Activated T-helper 1 cell treated with anti-CD3 and anti-CD28 coated beads, Interleukin-2, amount 50 U/mL, for 16 hours (primary cell): ENCODE results near the gene CHN2.

Experiments
- DNase-seq, 2 donors: peaks; one replicate each; pipeline ENCODE4 v3.0.0-alpha.2; 2020; ENCODE audit warnings: low read depth in 1 of 2, low spot score in 1 of 2

Gene CHN2

DNA sequence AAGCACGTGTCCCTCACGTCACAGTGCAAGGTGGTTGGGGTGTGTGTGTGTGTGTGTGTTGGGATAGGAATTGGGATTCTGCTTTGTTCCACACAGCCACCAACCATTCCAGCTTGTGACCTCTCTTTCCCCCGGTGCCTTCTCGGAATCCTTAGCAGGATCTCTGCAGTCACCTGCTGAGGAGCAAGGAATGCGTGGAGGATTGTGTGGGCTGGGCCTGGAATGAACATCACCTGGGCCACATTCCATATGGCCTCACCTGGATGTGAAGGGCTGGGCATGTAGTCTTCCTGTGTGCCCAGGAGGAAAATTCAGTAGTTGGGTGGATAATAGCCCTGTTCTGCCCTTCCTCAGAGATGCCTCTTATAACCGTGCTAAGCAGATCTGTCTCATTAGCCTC lies 113.8 kb downstream of the CHN2 start:
- DNase-seq, result no peak

GRCh38 chr7:29309041-29309854 lies 114.7 kb downstream of the CHN2 start:
- no peak for DNase-seq

GRCh38 chr7:29310625-29311024 lies 116.0 kb downstream of the CHN2 start:
- DNase-seq, result no peak

DNA sequence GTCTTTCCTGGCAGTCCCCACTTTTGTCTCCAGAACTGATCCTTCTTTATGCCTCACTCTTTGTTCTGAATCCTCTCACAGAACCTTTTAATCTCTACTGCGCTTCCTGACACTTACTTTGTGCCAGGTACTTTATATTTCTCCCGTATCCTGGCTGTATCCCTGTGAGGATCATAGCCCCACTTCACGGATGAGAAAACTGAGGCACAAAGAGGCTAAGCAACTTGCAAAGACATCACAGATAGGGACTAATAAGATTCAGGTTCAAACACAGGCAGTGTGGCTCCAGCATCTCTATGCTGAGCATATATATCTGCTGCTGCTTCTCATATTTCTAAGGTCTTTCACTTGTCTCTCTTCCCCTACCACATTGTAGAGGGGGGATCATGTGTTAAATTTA lies 116.7 kb downstream of the CHN2 start:
- no peak for DNase-seq

DNA sequence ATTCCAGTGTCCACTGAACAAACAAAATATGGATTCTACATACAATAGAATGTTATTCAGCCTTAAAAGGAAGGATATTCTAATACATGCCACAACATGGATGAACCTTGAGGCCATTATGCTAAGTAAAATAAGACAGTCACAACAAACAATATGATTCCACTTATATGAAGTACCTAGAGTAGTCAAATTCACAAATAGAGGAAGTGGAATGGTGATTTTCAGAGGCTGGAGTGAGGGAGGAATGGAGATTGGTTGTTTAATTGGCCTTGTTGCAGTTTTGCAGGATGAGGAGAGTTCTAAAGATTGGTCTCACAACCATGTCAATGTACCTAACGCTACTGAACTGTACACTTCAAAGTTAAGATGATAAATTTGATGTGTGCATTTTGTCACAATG lies 119.6 kb downstream of the CHN2 start:
- no peak for DNase-seq

DNA sequence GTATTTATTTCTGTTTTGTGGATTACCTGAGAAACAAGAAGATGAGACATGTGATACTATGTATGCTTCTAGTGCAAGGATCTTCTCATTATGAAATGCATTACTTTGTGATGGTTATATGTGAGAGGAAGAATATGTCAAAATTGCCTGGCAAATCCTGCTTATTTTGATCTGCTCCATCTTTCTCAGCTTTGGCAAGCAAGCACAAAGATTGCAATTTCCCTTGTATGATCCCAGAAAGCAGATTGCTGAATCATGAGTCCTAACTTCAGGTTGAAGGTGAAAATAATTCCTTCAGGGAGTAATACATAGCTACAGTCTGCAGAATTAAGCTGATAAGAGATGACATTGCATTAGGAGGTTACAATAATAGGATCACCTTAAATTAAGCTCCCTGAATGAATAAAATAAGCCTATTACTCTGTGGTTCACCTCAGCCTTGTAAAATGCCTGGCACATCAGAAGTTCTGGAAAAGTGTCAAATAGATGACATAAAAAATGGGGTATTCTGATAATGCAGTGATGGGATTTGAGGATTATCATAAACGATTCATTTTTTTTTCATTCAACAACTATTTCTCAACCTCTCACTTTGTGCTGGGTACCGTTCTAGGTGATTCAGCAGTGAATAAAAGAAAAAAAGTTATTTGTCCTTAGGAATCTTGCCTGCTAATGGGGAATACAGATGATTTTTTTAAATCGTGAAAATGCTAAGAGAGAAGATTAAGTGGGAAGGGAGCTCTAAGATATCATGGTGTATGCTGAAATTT lies 120.7 kb downstream of the CHN2 start:
- DNase-seq, result no peak

GRCh38 chr7:29315892-29316270 lies 121.3 kb downstream of the CHN2 start:
- no peak for DNase-seq

DNA sequence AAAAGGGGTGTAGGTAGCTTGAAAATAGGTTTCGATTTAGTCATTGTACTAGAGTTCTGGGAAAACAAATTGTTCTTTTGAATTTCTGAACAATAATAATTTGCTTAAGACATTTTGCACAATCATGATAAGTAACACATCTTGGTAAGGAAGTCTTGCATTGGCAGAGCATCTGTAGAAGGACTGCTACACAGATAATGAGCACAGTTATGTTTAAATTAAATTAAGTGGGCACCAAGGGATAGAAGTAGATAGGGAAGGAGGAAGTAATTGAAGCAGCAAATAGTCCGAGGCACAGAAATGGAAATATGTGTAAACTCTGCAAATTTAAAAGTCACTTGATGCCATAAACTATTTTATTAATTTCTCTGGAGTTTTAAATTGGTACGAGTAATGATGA lies 122.4 kb downstream of the CHN2 start:
- DNase-seq, result no peak

- DNase-seq, result no peak
Observed at GRCh38 chr7:29318853-29319718, 124.5 kb downstream of the CHN2 start.

DNA sequence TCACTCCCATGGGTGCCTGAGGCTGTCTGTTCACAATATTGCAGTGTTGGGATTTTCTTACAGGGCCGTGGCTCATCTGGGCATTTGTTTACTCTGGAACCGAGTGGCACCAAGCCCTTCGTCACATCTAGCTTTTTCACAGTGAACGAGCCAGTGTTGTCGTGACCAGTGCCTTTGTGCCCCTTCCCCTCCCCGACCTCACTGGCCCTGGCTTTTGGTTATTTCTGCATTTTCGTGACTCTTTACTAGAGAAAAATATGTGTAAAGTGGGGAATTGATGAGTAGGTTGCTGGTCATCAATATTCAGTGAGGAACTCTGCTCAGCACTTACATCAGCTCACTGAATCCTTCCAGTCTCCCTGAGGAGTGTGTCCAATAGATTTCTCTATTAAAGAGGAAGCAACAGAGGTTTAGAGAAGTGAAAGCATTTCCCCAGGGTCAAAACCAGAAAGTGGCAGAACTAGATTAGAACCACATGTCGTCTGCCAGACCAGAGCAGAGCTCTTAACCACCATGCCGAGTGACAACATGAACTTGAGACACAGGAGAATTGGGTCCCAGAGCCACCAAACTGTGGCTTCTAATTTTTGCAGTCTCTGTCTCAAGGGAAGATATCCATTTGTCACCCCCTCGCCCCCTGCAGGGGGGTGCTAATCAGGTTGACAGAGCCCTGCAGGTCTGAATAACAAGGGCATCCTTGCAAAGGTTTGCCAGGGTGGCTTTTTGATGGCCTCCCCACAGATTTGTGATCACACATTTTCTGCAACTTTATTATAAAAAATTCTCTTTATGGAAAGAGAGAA lies 125.3 kb downstream of the CHN2 start:
- DNase-seq, result no peak

DNA sequence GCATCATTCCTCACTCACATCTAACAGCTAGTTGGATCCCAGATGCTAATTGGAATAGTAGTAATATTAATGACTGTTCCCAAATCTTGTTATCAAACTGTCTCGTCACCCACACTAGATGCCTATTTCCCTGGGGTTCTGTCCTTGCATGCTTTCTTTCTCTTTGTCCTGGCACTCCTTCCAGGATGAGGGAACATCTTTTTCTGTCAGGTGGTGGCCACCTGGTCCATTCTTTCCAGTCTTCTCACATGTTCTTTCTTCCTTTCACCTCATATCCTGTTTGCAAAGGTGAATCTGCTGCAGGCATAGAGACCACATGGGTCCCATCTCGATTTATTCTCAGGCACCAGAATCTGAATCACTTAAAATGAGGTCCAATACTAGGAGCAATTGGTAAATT lies 126.0 kb downstream of the CHN2 start:
- no peak for DNase-seq

GRCh38 chr7:29322023-29322712 lies 127.6 kb downstream of the CHN2 start:
- no peak for DNase-seq

- no peak for DNase-seq
Observed at GRCh38 chr7:29325476-29325875, 130.9 kb downstream of the CHN2 start.

DNA sequence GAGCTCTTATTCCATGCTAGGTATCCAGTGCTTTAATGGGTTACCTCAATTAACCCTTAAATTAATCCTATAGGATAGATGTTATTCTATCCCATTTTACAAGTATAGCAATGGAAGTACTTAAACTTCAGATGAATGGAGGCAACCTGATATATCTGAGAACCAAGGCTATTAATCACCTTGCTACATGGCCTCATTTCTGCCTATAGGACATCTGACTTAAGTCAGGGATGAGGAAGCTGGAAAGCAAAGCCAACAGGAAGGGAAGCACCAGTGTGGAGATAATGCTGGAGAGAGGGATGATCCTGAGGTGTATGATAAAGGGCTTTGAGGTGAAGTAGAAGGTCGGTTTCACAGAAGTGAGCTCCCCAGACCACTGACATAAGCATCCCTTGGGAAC lies 132.3 kb downstream of the CHN2 start:
- no peak for DNase-seq

DNA sequence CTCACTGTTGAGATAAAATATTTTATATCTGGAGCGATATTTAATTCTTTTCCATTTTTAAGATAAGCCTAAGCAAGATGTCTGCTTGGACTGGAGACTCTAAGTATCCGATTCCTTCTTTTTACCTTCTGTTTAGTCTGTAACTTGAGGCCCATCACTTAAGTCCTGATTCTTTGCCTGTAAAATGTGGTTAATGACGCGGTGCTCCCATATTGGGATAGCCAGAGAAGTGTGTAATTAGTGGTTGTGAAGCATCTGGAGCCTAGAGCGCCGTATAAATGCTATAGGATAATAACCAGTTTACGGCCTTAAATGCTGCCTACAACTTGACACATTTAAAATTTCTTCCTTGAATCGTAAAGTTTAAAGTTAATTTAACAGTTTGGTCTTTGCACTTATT lies 132.9 kb downstream of the CHN2 start:
- no peak for DNase-seq

GRCh38 chr7:29328045-29328444 lies 133.5 kb downstream of the CHN2 start:
- DNase-seq, result no peak

DNA sequence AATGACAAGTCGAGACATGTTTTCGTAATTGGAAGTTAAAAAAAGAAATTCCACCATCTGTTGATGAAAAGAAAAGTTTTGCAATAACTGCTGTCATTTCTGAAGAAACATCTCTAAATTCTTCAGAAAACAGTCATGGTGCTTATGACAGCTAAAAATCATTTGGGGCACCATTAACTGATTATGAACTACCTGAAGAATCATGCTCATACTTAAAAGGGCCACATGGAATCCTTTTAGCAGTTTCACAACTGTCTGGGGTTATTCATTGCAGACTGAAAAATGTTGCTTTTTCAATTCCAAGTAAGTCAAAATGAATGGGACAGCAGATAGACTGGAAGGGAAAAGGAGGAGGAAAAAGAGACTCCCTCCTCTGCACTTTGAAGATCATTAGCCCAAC lies 134.2 kb downstream of the CHN2 start:
- no peak for DNase-seq

DNA sequence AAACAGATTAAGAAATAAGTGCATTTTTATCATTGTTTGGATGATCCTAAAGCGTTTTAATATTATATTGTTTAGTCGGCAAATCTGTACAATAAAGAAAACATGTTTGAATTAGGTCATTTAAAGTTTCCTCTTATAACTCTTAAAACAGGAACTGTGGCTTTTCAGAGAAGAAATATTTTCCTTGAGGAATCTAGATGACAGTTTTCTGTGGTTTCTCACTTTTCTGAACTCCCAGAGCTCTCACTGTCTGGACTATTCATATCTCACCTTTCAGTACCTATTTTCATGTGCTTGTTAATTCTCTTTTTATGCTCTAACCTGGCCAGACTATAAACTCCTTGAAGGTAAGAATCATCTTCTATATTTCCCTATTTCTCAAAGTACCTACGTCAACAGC lies 135.1 kb downstream of the CHN2 start:
- no peak for DNase-seq

- DNase-seq, result no peak
Observed at GRCh38 chr7:29330136-29330535, 135.6 kb downstream of the CHN2 start.

DNA sequence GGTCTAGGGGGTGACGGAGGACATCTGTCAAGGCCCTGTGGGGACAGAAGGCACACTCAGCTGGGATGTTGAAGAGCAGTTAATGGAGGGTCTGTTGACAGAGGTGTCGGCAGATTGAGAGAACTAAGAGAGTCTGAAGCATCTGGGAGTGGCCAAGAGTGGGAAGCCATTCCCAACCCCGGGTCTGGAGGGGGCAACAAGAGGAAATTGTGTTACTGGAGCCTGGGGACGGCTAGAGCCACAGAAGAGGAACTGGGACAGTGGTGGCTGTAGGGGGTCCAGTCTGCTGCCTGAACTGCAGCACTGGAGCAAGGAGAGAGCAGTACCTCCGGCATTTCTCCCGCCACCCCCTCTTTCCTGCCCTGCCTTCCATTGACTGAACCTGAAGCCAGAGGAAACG lies 136.6 kb downstream of the CHN2 start:
- no peak for DNase-seq
